ENCODE measurements around the gene PARVG.
A peak's percentile ranks its signal among the peaks of the same experiment; 100 is the strongest.

The PARVG gene

GRCh38 chr22:44188986-44189630, 8.4 kb downstream of the PARVG start:
- no peak for DNase-seq (ENCODE audit: low read depth)
- no peak for TF ChIP-seq CTCF (conservative IDR thresholded peaks at IDR 0.05; ENCODE audit: low read depth, low read length)
- no peak overlapping the region for H3K4me3 ChIP-seq (ENCODE audit: low read depth, low read length)

- no peak overlapping the region for H3K4me3 ChIP-seq (ENCODE audit: low read depth, low read length)
- no peak for DNase-seq (ENCODE audit: low read depth)
- TF ChIP-seq CTCF (conservative IDR thresholded peaks at IDR 0.05; ENCODE audit: low read depth, low read length) = no peak
Observed at GRCh38 chr22:44190381-44190976, 9.8 kb downstream of the PARVG start.

GRCh38 chr22:44191036-44191454, 10.3 kb downstream of the PARVG start:
- TF ChIP-seq CTCF (conservative IDR thresholded peaks at IDR 0.05; ENCODE audit: low read depth, low read length) = no peak
- H3K4me3 ChIP-seq (ENCODE audit: low read depth, low read length) = no peak overlapping the region
- DNase-seq (ENCODE audit: low read depth) = no peak

GRCh38 chr22:44192098-44192815, 11.5 kb downstream of the PARVG start:
- no peak overlapping the region for H3K4me3 ChIP-seq (ENCODE audit: low read depth, low read length)
- no peak for TF ChIP-seq CTCF (conservative IDR thresholded peaks at IDR 0.05; ENCODE audit: low read depth, low read length)
- DNase-seq (ENCODE audit: low read depth) = peak; percentile 15

GRCh38 chr22:44192816-44193534, 12.2 kb downstream of the PARVG start:
- no peak overlapping the region for H3K4me3 ChIP-seq (ENCODE audit: low read depth, low read length)
- DNase-seq (ENCODE audit: low read depth) = no peak
- no peak for TF ChIP-seq CTCF (conservative IDR thresholded peaks at IDR 0.05; ENCODE audit: low read depth, low read length)

GRCh38 chr22:44193535-44193891, 12.8 kb downstream of the PARVG start:
- DNase-seq (ENCODE audit: low read depth) = no peak

More at GRCh38 chr22:44193535-44193891, 12.8 kb downstream of the PARVG start:
- no peak overlapping the region for H3K4me3 ChIP-seq (ENCODE audit: low read depth, low read length)
- no peak for TF ChIP-seq CTCF (conservative IDR thresholded peaks at IDR 0.05; ENCODE audit: low read depth, low read length)

Data from choroid plexus epithelial cell (primary cell).